Measurements from ENCODE around the gene PPP1R15A.
"Not testable (repeated sequence)": the region's sequence is repeated elsewhere in the genome, so short reads cannot be mapped to it uniquely, and the experiment has no call there.

Gene PPP1R15A

GRCh38 chr19:48872182-48872883 lies at the start of gene PPP1R15A:
TSS of gene PPP1R15A (plus strand) at chr19:48872421. CDS start at chr19:48873234, 813 bp downstream.
- DNase-seq (ENCODE audit: low read depth), result peak; percentile 94

- DNase-seq (ENCODE audit: low read depth), result no peak
These were observed 49.7 kb upstream of the PPP1R15A start for GRCh38 chr19:48822514-48822913.

- DNase-seq (ENCODE audit: low read depth), result no peak
These were observed 45.6 kb upstream of the PPP1R15A start for GRCh38 chr19:48826606-48827020.

DNA sequence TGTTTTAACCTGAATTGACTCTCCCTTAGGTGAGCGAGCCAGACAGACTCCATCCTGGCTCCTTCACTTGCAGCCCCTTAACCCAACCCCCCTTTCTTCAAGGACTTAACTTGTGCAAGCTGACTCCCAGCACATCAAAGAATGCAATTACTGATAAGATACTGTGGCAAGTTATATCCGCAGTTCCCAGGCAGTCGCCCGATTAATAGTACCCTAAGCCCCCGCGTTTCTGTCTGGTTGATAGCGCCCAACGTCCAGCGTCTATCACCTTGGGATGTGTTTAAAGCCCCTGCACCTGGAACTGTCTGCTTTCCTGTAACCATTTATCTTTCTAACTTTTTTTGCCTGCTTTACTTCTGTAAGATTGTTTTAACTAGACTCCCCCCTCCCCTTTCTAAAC lies 42.1 kb upstream of the PPP1R15A start:
- DNase-seq (ENCODE audit: low read depth), result no peak

- DNase-seq (ENCODE audit: low read depth), result no peak
These were observed 41.3 kb upstream of the PPP1R15A start for GRCh38 chr19:48830965-48831364.

- DNase-seq (ENCODE audit: low read depth), result no peak
These were observed 39.2 kb upstream of the PPP1R15A start for GRCh38 chr19:48833049-48833448.

GRCh38 chr19:48833977-48834376 lies 38.2 kb upstream of the PPP1R15A start:
- DNase-seq (ENCODE audit: low read depth), result no peak

- peak; percentile 79 for DNase-seq (ENCODE audit: low read depth)
These were observed 36.5 kb upstream of the PPP1R15A start for GRCh38 chr19:48835734-48836088.

GRCh38 chr19:48836089-48837017 lies 35.9 kb upstream of the PPP1R15A start, which contains the start of gene HSD17B14:
TSS of gene HSD17B14 (minus strand) at chr19:48836491. CDS start at chr19:48836411, 80 bp downstream.
- DNase-seq (ENCODE audit: low read depth), result no peak

- peak; percentile 75 for DNase-seq (ENCODE audit: low read depth)
These were observed 35.1 kb upstream of the PPP1R15A start for GRCh38 chr19:48837051-48837524.

DNA sequence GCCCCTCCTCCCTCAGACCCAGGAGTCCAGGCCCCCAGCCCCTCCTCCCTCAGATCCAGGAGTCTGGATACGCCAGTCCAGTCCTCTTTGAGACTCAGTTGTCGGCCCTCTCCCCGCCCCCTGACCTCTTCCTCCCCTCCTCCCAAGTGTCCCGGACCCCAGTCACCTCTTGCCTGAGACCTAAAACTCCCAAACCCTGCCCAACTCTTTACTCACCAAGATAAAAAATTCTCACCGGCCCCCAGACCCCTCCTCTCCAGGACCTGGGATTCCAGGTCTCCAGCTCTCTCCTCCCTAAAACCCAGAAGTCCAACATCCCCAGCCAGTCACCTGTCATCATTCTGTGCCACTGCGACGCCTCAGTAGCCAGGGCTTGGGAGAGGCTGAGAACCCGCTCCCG lies 34.5 kb upstream of the PPP1R15A start:
- DNase-seq (ENCODE audit: low read depth), result no peak

DNA sequence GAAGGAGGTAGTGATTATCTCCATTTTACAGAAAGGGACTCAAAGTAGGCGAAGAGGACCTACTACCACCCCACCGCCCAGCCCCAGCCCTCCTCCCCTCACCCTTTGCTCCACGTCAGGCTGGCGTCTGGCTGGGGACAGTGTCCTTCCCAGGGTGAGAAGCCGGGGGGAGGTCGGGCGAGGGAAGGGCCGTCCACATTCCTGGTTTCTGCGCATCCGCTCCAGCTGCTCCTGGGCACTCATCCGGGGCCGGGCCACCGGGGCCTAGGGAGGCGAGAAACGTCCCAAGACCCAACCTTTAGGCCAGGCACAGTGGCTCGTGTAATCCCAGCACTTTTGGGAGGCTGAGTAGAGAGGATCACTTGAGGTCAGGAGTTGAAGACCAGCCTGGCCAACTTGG lies 31.2 kb upstream of the PPP1R15A start:
- no peak for DNase-seq (ENCODE audit: low read depth)

DNA sequence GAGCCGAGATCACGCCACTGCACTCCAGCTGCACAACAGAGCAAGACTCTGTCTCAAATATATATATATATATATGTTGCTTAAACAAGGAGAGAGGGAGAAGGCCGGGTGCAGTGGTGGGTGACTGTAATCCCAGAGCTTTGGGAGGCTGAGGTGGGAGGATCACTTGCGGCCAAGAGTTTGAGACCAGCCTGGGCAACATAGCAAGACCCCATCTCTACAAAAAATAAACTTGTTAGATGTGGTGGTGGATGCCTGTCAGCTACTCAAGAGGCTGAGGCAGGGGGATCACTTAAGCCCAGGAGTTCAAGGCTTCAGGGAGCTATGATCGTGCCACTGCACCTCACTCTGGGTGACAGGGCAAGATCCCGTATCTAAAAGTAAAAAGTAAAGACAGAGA lies 30.6 kb upstream of the PPP1R15A start:
- DNase-seq (ENCODE audit: low read depth), result no peak

GRCh38 chr19:48842789-48843162 lies 29.4 kb upstream of the PPP1R15A start:
- DNase-seq (ENCODE audit: low read depth), result no peak

DNA sequence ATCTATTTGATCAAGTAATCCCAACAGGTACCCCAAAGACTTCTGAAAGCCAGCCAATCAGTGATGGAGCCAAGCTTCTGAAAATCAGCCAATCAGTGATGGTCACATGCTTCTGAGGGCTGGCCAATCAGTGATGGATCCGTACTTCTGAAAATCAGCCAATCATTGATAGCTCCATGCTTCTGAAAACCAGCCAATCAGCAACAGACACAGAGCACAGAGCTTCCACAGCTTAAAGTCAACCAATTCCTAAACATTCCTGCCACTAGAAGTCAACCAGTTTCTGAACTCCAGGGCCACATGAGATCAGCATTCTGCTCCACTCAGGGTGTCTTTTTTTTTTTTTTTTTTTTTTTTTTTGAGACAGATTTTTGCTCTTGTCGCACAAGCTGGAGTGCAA lies 27.7 kb upstream of the PPP1R15A start:
- DNase-seq (ENCODE audit: low read depth), result no peak

DNA sequence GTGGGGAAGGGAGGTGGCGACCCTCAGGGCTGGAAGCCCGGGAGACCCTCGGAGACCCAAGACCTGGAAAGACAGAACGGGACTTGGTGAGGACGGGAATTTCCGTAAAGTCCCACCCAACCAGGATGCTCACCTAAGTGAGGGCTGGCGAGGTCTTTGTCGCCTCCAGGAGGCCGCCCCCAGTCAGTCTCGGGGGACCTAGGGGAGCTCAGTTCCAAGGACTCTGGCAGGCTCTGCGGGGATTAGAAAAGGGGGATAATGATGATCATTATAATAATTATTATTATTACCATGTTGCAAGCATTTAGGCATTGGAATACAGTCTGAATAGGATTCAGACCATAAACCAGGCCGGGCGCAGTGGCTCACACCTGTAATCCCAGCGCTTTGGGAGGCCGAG lies 26.8 kb upstream of the PPP1R15A start:
- no peak for DNase-seq (ENCODE audit: low read depth)

DNA sequence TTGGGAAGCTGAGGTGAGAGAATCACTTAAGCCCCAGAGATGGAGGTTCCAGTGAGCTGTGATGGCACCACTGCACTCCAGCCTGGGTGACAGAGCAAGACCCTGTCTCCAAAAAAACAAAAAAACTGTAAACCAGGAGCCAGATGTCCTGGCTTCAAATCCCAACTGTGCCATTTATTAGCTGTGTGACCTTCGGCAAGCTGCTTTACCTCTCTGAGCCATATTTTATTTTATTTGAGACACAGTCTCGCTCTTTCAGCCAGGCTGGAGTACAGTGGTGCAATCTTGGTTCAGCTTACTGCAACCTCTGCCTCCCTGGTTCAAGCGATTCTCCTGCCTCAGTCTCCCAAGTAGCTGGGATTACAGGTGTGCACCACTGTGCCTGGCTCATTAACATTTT lies 25.6 kb upstream of the PPP1R15A start:
- not testable (repeated sequence) for DNase-seq (ENCODE audit: low read depth)

DNA sequence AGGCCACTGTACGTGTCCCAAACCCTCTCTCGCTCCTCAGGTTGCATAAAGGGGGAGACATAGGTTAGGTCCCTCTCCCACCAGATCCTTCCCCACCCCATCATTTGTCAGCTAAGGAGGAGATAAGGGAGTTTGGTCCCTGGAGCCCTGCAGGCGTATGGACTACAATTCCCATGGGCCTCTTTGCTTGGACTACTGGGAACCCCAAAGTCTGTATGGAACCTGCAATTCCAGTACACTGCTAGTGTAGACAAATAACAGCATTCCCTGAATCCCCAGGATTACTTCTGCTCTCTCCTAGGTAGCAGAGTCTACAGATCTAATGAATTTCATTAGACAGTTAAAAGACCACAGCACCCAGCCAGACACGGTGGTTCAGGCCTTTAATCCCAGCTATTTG lies 19.9 kb upstream of the PPP1R15A start:
- DNase-seq (ENCODE audit: low read depth), result no peak

- no peak for DNase-seq (ENCODE audit: low read depth)
These were observed 18.7 kb upstream of the PPP1R15A start for GRCh38 chr19:48853483-48853882.

DNA sequence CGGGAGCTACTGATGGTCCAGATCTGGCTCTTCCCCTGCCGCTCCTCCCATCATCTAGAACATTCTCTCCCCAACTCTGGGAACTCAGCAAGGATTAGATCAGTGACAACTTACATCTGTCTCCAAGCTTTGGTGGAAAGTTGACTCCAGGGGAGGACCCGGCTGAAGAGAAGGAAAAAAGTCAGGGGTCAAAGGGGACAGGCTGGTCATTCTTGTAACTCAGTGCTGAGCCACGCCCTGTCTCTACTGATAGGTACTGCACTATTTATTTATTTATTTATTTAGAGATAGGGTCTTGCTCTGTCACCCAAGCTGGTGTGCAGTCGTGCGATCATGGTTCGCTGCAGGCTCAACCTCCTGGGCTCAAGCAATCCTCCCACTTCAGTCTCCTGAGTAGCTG lies 18.1 kb upstream of the PPP1R15A start:
- DNase-seq (ENCODE audit: low read depth), result no peak

- no peak for DNase-seq (ENCODE audit: low read depth)
These were observed 15.3 kb upstream of the PPP1R15A start for GRCh38 chr19:48856921-48857320.

DNA sequence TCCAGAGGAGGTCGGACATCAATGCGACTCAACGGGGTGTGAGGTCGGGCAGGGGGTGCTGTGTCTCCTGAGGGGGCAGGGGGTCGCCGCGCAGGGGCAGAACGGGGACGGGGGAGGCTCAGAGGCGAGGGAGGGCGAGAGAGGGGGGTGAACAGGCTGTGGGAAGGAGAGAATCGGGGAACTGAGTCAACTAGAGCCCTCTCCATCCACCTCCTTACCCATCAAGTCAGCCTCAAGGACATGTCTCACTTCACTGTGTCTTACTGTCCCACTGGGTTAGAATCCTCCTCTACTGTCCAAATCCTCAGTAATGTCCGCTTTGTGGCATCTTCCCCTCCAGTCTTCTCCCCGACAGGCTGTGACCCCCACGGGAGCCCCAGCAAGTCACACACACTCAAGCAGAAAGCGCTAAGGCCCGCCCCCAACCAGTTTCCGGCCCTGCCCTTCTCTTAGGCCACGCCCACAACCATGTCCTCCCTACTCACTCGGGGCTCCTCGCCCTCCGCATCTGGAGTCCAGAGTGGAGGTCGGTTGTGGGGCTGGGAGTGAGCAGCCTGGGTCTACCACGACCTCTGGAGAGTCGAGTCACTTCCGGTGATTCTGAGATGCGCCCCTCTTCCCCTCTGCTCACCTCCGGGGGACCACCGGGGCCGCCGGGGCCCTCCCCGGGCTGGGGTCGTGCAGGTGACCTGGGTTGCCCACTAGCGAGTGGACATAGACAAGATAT lies 13.1 kb upstream of the PPP1R15A start:
- peak; percentile 62 for DNase-seq (ENCODE audit: low read depth)

Data from T-helper 22 cell (primary cell).